Ramos (cell line): Measurements from ENCODE around the gene GALNT7.

ENCODE experiments used
- in situ Hi-C: fragments of 300-500 bp; cut with MboI; formaldehyde crosslinking; loops from one replicate; pipeline ENCODE4 v1.14.3; 2022; ENCODE audit warnings: low sequenced_read_pairs; ENCODE audit not compliant: unreplicated experiment

GALNT7 gene

GRCh38 chr4:173371292-173372192, 202.9 kb downstream of the GALNT7 start:
- in situ Hi-C loops = no loop called here
